Stimulated activated CD8-positive, alpha-beta memory T cell treated with anti-CD3 and anti-CD28 coated beads, Interleukin-2, amount 100 ng/mL, for 48 hours (primary cell): ENCODE data around the gene ZFPM1.

Source experiments
- DNase-seq, 2 donors: peaks; one replicate each; pipeline ENCODE4 v3.0.0-alpha.2; 2020; ENCODE audit warnings: low read depth in 2 of 2

Gene ZFPM1

GRCh38 chr16:88417684-88418476 is 35.2 kb upstream of the ZFPM1 start:
- no peak for DNase-seq

GRCh38 chr16:88418869-88419268 is 34.2 kb upstream of the ZFPM1 start:
- no peak for DNase-seq

GRCh38 chr16:88419790-88420189 is 33.3 kb upstream of the ZFPM1 start:
- no peak for DNase-seq

- DNase-seq: no peak
Observed at GRCh38 chr16:88420496-88420895, 32.6 kb upstream of the ZFPM1 start.

- no peak for DNase-seq
Observed at GRCh38 chr16:88421301-88421700, 31.8 kb upstream of the ZFPM1 start.

- DNase-seq: no peak
Observed at GRCh38 chr16:88421871-88422433, 31.1 kb upstream of the ZFPM1 start.

GRCh38 chr16:88422733-88423447 is 30.2 kb upstream of the ZFPM1 start:
- no peak for DNase-seq

GRCh38 chr16:88423448-88423850 is 29.6 kb upstream of the ZFPM1 start:
- DNase-seq: no peak

GRCh38 chr16:88424587-88425235 is 28.4 kb upstream of the ZFPM1 start:
- no peak for DNase-seq

GRCh38 chr16:88426018-88426417 is 27.1 kb upstream of the ZFPM1 start:
- DNase-seq: no peak

GRCh38 chr16:88427376-88427775 is 25.7 kb upstream of the ZFPM1 start:
- no peak for DNase-seq

- no peak for DNase-seq
Observed at GRCh38 chr16:88428156-88428555, 24.9 kb upstream of the ZFPM1 start.

GRCh38 chr16:88428616-88429386 is 24.3 kb upstream of the ZFPM1 start:
- no peak for DNase-seq

- DNase-seq: no peak
Observed at GRCh38 chr16:88429387-88430184, 23.5 kb upstream of the ZFPM1 start.

GRCh38 chr16:88430185-88430523 is 22.9 kb upstream of the ZFPM1 start:
- no peak for DNase-seq

- DNase-seq: peak in 1 of 2 donors; percentile 26
Observed at GRCh38 chr16:88430524-88431446, 22.3 kb upstream of the ZFPM1 start.

- no peak for DNase-seq
Observed at GRCh38 chr16:88431651-88432050, 21.4 kb upstream of the ZFPM1 start.

GRCh38 chr16:88432174-88432573 is 20.9 kb upstream of the ZFPM1 start:
- no peak for DNase-seq

GRCh38 chr16:88432753-88433152 is 20.3 kb upstream of the ZFPM1 start:
- no peak for DNase-seq
